ENCODE measurements around the gene NUCB1.
A peak's percentile ranks its signal among the peaks of the same experiment; 100 is the strongest.

NUCB1 gene

DNA sequence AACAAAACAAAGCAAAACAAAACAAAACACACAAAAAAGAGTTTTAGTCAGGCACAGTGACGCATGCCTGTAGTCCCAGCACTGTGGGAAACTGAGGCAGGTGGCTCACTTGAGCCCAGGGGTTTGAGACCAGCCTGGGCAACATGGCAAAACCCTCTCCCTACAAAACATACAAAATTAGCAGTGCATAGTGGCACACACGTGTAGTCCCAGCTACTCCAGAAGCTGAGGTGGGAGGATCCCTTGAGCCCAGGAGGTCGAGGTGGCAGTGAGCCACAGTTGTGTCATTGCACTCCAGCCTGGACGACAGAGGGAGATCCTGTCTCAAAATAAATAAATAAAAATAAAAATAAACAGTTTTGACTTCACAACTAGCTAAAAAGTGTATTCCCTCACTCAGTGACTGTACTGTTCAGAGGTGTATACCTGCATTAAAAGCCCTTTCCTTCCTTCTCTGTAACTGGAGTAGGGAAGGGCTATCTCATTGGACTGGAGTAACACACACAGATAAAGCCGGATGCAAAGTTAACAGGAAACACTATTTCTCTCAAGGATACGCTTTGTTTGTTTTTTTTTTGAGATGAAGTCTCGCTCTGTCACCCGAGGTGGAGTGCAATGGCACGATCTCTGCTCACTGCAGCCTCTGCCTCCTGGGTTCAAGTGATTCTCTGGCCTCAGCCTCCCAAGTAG is 50.9 kb downstream of the NUCB1 start:
- Histone ChIP-seq H3K4me3 (no peak overlapping the region), H3K36me3 (ENCODE audit: insufficient read depth, low read length) (no peaks in the 10 kb centered on the region), H3K9ac (ENCODE audit: insufficient read length) (no peak overlapping the region), H3K9me3 (ENCODE audit: low read depth, low read length) (no peaks in the 10 kb centered on the region), H3K27ac (no peak overlapping the region)
- TF ChIP-seq FOXP2 (optimal IDR thresholded peaks at IDR 0.05; ENCODE audit: control extremely low read depth, extremely low read length, insufficient read depth) (no peak), EZH2 (IDR thresholded peaks at IDR 0.05) (no peak), POLR2AphosphoS5 (IDR thresholded peaks at IDR 0.05; ENCODE audit: borderline replicate concordance, low read depth, low read length) (no peak)
- DNase-seq (ENCODE audit: low read depth, low spot score), result no peak

DNA sequence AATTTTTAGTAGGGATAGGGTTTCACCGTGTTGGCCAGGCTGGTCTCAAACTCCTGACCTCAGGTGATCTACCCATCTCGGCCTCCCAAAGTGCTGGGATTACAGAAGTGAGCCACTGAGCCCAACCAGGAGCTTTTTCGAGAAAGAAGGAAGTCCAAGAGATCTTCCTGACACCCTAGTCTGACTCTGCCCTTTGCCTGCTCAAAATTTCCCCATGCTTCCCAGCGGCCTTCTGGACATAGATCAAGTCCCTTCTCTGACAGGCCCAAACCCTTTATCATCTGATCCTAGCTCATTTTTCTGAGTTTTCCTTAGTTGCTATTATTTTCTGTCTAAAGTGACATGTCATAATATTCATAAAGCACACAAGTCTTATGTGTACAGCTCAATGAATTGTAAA is 53.0 kb downstream of the NUCB1 start:
- TF ChIP-seq EZH2 (IDR thresholded peaks at IDR 0.05) (no peak), POLR2AphosphoS5 (IDR thresholded peaks at IDR 0.05; ENCODE audit: borderline replicate concordance, low read depth, low read length) (no peak), FOXP2 (optimal IDR thresholded peaks at IDR 0.05; ENCODE audit: control extremely low read depth, extremely low read length, insufficient read depth) (no peak)

DNA sequence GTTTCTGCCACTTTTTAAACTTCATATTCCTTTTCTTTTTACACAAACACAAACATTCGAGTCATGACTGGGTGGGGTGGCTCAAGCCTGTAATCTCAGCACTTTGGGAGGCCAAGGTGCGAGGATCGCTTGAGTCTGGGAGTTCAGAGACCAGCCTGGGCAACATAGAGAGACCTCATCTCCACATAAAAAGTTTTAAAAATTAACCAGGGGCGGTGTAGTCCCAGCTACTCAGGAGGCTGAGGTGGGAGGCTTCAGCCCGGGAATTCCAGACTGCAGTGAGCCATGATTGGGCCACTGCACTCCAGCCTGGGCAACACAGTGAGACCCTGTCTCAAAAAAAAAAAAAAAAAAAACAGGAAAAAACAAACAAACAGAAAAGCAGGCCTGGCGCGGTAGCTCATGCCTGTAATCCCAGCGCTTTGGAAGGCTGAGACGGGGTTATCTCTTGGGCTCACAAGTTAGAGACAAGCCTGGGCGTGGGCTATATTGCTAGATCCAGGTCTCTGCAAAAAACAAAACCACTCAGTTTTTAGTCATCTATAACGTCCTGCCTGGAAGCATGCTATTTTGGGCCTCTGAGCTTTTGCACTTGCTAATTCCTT is 54.0 kb downstream of the NUCB1 start:
- Histone ChIP-seq H3K9me3 (ENCODE audit: low read depth, low read length) (no peaks in the 10 kb centered on the region), H3K4me3 (peak overlapping the region; percentile 82), H3K36me3 (ENCODE audit: insufficient read depth, low read length) (no peaks in the 10 kb centered on the region), H3K27ac (peak overlapping the region; percentile 67), H3K9ac (ENCODE audit: insufficient read length) (no peak overlapping the region)
- no peak for DNase-seq (ENCODE audit: low read depth, low spot score)
- TF ChIP-seq POLR2AphosphoS5 (IDR thresholded peaks at IDR 0.05; ENCODE audit: borderline replicate concordance, low read depth, low read length) (no peak), FOXP2 (optimal IDR thresholded peaks at IDR 0.05; ENCODE audit: control extremely low read depth, extremely low read length, insufficient read depth) (no peak), EZH2 (IDR thresholded peaks at IDR 0.05) (no peak)

More for the DNA sequence above, 53.0 kb downstream of the NUCB1 start:
- DNase-seq (ENCODE audit: low read depth, low spot score), result no peak
- Histone ChIP-seq H3K4me3 (no peak overlapping the region), H3K9ac (ENCODE audit: insufficient read length) (no peak overlapping the region), H3K27ac (no peak overlapping the region), H3K36me3 (ENCODE audit: insufficient read depth, low read length) (no peaks in the 10 kb centered on the region), H3K9me3 (ENCODE audit: low read depth, low read length) (no peaks in the 10 kb centered on the region)

DNA sequence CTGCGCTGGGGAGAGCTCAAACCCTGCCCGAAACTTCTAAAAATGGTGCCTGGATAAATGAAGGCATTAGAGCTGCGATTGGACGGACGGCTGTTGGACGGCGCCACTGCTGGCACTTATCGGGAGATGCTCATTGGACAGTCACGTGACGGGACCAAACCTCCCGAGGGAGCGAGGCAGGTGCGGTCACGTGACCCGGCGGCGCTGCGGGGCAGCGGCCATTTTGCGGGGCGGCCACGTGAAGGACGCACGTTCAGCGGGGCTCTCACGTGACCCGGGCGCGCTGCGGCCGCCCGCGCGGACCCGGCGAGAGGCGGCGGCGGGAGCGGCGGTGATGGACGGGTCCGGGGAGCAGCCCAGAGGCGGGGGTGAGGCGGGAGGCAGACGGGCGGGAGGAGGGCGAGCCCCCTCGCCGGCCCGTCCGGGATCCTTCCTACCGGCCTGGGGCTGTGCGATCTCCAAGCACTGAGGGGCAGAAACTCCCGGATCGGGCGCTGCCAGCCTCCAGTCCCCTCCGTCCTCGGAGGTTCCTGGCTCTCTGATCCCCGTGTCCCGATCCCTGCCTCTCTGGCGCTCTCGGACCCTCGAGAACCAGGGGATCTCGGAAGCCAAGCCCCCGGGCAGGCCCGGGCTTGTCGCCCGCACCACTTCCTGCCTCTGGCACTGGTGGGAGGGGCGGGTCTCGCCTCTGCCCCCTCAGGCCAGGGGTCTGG is 54.6 kb downstream of the NUCB1 start, which contains the start of gene BAX:
BAX (plus strand) TSS at position 281 of the 713 bp plus-strand sequence; CDS start at position 335, 54 bp downstream.
- DNase-seq (ENCODE audit: low read depth, low spot score), result no peak
- H3K4me3 ChIP-seq, result peak within 1 kb of the TSS; percentile 82
- H3K9me3 ChIP-seq (ENCODE audit: low read depth, low read length), result no peaks in the 10 kb centered on the region
- H3K9ac ChIP-seq (ENCODE audit: insufficient read length), result peak within 1 kb of the TSS; percentile 76
- TF ChIP-seq EZH2 (IDR thresholded peaks at IDR 0.05) (no peak), POLR2AphosphoS5 (IDR thresholded peaks at IDR 0.05; ENCODE audit: borderline replicate concordance, low read depth, low read length) (peak; percentile 69), FOXP2 (optimal IDR thresholded peaks at IDR 0.05; ENCODE audit: control extremely low read depth, extremely low read length, insufficient read depth) (peak; percentile 76)
- peak within 1 kb of the TSS; percentile 67 for H3K27ac ChIP-seq
- no peaks in the 10 kb centered on the region for H3K36me3 ChIP-seq (ENCODE audit: insufficient read depth, low read length)

DNA sequence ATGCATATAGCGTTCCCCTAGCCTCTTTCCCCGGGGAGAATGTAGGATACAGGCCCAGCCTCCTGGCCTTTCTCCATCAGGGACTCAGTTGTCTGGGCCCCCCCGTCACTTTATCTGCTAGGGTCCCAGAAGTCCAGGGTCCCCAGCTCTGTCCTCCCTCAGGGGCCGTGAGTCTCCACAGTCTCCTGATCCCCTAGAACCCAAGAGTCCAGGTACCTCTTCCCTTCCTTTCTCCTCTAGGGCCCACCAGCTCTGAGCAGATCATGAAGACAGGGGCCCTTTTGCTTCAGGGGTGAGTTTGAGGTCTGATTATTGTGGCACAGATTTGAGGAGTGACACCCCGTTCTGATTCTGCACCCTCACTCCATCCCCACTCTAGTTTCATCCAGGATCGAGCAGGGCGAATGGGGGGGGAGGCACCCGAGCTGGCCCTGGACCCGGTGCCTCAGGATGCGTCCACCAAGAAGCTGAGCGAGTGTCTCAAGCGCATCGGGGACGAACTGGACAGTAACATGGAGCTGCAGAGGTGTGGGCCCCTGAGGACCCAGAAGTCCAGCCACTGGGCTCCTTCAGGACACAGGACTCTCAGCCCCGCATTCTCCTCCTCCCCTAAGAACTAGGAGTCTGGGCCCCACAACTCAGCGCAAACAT is 55.3 kb downstream of the NUCB1 start:
- peak overlapping the region; percentile 76 for H3K9ac ChIP-seq (ENCODE audit: insufficient read length)
- H3K36me3 ChIP-seq (ENCODE audit: insufficient read depth, low read length), result no peaks in the 10 kb centered on the region
- TF ChIP-seq FOXP2 (optimal IDR thresholded peaks at IDR 0.05; ENCODE audit: control extremely low read depth, extremely low read length, insufficient read depth) (no peak), EZH2 (IDR thresholded peaks at IDR 0.05) (no peak), POLR2AphosphoS5 (IDR thresholded peaks at IDR 0.05; ENCODE audit: borderline replicate concordance, low read depth, low read length) (no peak)
- DNase-seq (ENCODE audit: low read depth, low spot score), result no peak
- no peaks in the 10 kb centered on the region for H3K9me3 ChIP-seq (ENCODE audit: low read depth, low read length)
- no peak overlapping the region for H3K27ac ChIP-seq
- H3K4me3 ChIP-seq, result peak overlapping the region; percentile 82

DNA sequence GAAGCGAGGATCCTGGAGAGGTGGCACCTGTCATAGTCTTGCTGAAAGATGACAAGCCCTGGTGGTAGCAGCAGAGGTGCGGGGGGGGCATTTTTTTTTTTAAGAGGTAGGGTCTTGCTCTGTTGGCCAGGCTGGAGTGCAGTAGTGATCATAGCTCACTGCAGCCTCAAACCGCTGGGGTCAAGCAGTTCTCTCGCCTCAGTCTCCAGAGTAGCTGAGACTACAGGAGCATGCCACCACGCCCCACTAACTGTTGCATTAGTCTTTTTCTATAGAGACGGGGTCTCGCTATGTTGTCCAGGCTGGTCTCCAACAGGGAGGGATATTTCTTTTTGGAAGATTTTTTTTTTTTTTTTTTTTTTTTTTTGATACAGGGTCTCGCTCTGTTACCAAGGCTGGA is 57.9 kb downstream of the NUCB1 start:
- no peak for TF ChIP-seq FOXP2 (optimal IDR thresholded peaks at IDR 0.05; ENCODE audit: control extremely low read depth, extremely low read length, insufficient read depth)
- no peak for TF ChIP-seq POLR2AphosphoS5 (IDR thresholded peaks at IDR 0.05; ENCODE audit: borderline replicate concordance, low read depth, low read length)
- no peak for TF ChIP-seq EZH2 (IDR thresholded peaks at IDR 0.05)
- Histone ChIP-seq H3K27ac (no peak overlapping the region), H3K9me3 (ENCODE audit: low read depth, low read length) (no peaks in the 10 kb centered on the region), H3K9ac (ENCODE audit: insufficient read length) (no peak overlapping the region), H3K4me3 (no peak overlapping the region), H3K36me3 (ENCODE audit: insufficient read depth, low read length) (no peaks in the 10 kb centered on the region)
- DNase-seq (ENCODE audit: low read depth, low spot score), result no peak

DNA sequence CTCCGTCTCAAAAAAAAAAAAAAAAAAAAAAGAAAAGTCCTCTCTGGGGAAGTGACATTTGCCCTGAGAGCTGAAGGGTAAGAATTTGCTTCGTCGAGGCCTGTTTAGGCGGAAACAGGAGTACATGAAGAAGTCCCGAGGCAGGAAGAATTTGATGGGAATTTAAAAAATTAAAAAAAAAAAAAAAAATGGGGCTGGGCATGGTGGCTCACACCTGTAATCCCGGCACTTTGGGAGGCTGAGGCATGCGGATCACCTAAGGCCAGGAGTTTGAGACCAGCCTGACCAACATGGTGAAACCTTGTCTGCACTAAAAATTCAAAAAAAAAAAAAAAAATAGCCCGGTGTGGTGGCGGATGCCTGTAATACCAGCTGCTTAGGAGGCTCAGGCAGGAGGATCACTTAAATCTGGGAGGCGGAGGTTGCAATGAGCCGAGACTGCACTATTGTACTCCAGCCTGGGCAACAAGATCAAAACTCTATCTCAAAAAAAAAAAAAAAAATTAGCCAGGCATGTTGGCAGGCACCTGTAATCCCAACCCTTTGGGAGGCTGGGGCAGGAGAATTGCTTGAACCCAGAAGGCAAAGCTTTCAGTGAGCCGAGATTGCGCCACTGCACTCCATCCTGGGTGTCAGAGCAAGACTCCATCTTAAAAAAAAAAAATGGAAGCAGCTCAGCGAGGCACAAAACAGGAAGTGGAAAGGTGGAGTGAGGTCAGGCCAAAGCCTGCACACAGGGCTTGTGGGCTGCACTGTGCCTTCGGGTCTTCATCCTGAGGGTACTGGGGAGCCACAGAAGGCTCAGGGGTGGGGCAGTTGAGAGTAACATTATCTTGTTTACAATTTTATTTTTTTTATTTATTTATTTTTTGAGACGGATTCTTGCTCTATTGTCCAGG is 59.5 kb downstream of the NUCB1 start:
- TF ChIP-seq EZH2 (IDR thresholded peaks at IDR 0.05), result no peak
- no peak for TF ChIP-seq POLR2AphosphoS5 (IDR thresholded peaks at IDR 0.05; ENCODE audit: borderline replicate concordance, low read depth, low read length)
- TF ChIP-seq FOXP2 (optimal IDR thresholded peaks at IDR 0.05; ENCODE audit: control extremely low read depth, extremely low read length, insufficient read depth), result no peak
- Histone ChIP-seq H3K27ac (no peak overlapping the region), H3K4me3 (no peak overlapping the region), H3K36me3 (ENCODE audit: insufficient read depth, low read length) (no peaks in the 10 kb centered on the region), H3K9me3 (ENCODE audit: low read depth, low read length) (no peaks in the 10 kb centered on the region), H3K9ac (ENCODE audit: insufficient read length) (no peak overlapping the region)
- DNase-seq (ENCODE audit: low read depth, low spot score), result no peak
